ENCODE results near the gene LEP. TPM values are rescaled to one million over a fixed set of nuclear protein-coding genes. Genes with fewer than 3 reads are reported as not detected.

Gene LEP
- total and polyA plus RNA-seq, 9 of the 15 experiments (the other 6 are each of a cell fraction or from before 2014, with no cell fraction given) = not detected

DNA sequence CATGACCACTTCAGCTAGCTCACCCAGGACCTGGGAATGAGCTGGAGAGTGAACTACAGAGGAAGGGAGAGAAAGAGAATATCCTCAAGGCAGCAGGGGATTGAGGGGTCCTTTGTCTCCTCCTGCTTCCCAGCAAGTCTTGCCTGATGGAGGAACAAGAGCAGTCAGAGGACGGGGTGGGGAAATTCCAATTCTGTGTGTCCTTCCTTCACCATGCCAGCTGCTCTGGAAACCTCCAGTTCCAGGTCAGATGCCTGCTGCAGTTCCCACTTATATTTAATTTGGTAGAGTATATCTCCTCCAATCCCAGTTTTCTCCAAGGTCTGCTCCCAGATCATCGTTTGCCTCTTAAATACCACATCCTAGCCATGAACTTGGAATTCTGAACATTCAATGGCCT is 21.4 kb upstream of the LEP start (continued):
- TF ChIP-seq RFX7 (CRISPR knock-in tag; IDR thresholded peaks at IDR 0.05) (no peak), MCM2 (IDR thresholded peaks at IDR 0.05; ENCODE audit: low read depth) (no peak), ZBED1 (IDR thresholded peaks at IDR 0.05) (no peak), GABPB1 (CRISPR knock-in tag; IDR thresholded peaks at IDR 0.05) (no peak), CREB1 (IDR thresholded peaks at IDR 0.05) (no peak), CREB1 (CRISPR knock-in tag; IDR thresholded peaks at IDR 0.05) (no peak), ZNF3 (CRISPR knock-in tag; IDR thresholded peaks at IDR 0.05) (no peak), PHB2 (IDR thresholded peaks at IDR 0.05; ENCODE audit: low read depth) (no peak), ZNF212 (CRISPR knock-in tag; IDR thresholded peaks at IDR 0.05) (no peak), DPF2 (IDR thresholded peaks at IDR 0.05) (no peak), SOX6 (IDR thresholded peaks at IDR 0.05) (no peak), ZC3H8 (IDR thresholded peaks at IDR 0.05) (no peak)
- TF ChIP-seq, protein P1, sequence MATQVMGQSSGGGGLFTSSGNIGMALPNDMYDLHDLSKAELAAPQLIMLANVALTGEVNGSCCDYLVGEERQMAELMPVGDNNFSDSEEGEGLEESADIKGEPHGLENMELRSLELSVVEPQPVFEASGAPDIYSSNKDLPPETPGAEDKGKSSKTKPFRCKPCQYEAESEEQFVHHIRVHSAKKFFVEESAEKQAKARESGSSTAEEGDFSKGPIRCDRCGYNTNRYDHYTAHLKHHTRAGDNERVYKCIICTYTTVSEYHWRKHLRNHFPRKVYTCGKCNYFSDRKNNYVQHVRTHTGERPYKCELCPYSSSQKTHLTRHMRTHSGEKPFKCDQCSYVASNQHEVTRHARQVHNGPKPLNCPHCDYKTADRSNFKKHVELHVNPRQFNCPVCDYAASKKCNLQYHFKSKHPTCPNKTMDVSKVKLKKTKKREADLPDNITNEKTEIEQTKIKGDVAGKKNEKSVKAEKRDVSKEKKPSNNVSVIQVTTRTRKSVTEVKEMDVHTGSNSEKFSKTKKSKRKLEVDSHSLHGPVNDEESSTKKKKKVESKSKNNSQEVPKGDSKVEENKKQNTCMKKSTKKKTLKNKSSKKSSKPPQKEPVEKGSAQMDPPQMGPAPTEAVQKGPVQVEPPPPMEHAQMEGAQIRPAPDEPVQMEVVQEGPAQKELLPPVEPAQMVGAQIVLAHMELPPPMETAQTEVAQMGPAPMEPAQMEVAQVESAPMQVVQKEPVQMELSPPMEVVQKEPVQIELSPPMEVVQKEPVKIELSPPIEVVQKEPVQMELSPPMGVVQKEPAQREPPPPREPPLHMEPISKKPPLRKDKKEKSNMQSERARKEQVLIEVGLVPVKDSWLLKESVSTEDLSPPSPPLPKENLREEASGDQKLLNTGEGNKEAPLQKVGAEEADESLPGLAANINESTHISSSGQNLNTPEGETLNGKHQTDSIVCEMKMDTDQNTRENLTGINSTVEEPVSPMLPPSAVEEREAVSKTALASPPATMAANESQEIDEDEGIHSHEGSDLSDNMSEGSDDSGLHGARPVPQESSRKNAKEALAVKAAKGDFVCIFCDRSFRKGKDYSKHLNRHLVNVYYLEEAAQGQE (IDR thresholded peaks at IDR 0.05; ENCODE audit: borderline replicate concordance) = no peak
- TF ChIP-seq, protein P1 (CRISPR knock-in tag; IDR thresholded peaks at IDR 0.05; ENCODE audit: low read depth) = no peak
- TF ChIP-seq, protein P2, sequence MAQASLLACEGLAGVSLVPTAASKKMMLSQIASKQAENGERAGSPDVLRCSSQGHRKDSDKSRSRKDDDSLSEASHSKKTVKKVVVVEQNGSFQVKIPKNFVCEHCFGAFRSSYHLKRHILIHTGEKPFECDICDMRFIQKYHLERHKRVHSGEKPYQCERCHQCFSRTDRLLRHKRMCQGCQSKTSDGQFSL (CRISPR knock-in tag; IDR thresholded peaks at IDR 0.05) = no peak
- TF ChIP-seq, protein P2 (tag; IDR thresholded peaks at IDR 0.05) = no peak
- TF ChIP-seq, protein P3, sequence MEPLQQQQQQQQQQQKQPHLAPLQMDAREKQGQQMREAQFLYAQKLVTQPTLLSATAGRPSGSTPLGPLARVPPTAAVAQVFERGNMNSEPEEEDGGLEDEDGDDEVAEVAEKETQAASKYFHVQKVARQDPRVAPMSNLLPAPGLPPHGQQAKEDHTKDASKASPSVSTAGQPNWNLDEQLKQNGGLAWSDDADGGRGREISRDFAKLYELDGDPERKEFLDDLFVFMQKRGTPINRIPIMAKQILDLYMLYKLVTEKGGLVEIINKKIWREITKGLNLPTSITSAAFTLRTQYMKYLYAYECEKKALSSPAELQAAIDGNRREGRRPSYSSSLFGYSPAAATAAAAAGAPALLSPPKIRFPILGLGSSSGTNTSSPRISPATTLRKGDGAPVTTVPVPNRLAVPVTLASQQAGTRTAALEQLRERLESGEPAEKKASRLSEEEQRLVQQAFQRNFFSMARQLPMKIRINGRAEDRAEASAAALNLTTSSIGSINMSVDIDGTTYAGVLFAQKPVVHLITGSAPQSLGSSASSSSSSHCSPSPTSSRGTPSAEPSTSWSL (CRISPR knock-in tag; IDR thresholded peaks at IDR 0.05; ENCODE audit: borderline replicate concordance) = no peak
